GM19452 (cell line): ENCODE results near the gene EPHA8.

Experiments
- ATAC-seq: cut with Tn5 transposase; IDR thresholded peaks from one replicate; pipeline ENCODE4 v1.9.1; 2021; ENCODE audit not compliant: unreplicated experiment

Gene EPHA8

GRCh38 chr1:22563671-22564602 is 648 bp downstream of the EPHA8 start:
- ATAC-seq = no peak

DNA sequence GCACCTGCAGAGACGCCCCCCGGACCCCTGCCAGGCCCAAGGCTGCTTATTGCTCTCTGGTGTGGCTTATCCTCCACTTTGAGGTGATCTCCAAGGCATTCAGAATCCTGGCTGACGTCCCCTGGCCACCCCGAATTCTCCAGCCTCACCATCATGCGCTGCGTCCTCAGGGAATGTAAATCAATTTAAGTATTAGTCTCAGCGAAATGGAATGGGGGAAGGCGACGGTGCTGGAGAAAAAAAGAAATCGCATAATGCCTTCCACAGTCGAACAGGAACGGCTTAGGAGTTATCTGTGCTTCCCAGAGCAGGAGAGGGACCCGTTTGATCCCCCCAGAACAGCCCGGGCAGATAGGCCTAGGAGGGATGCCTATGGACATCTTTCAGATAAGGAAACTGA is 2.9 kb downstream of the EPHA8 start:
- no peak for ATAC-seq

GRCh38 chr1:22567197-22567596 is 3.9 kb downstream of the EPHA8 start:
- ATAC-seq = no peak

GRCh38 chr1:22567994-22568393 is 4.7 kb downstream of the EPHA8 start:
- no peak for ATAC-seq

GRCh38 chr1:22569269-22569668 is 6.0 kb downstream of the EPHA8 start:
- ATAC-seq = no peak

- ATAC-seq = no peak
Measured at GRCh38 chr1:22570140-22570909, 7.0 kb downstream of the EPHA8 start.

DNA sequence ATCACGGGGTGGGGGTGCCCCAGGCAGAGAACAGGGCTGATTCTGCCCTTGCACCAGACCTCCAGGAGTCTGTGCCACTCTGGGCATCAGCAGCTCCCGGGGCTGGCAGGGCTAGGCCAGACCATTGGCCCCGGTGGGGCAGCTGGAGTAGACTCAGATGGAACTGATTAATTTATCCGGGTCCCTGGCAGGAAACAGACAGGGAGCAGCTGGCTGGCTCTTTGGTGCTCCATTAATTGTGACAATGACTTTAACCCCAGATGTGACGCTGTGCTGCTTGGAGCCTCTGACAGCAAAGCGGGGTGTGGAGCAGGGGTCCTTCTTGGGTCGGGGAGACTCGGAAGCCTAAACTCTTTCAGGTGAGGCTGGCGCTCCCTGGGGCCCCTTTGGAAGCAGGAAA is 9.5 kb downstream of the EPHA8 start:
- ATAC-seq = no peak

DNA sequence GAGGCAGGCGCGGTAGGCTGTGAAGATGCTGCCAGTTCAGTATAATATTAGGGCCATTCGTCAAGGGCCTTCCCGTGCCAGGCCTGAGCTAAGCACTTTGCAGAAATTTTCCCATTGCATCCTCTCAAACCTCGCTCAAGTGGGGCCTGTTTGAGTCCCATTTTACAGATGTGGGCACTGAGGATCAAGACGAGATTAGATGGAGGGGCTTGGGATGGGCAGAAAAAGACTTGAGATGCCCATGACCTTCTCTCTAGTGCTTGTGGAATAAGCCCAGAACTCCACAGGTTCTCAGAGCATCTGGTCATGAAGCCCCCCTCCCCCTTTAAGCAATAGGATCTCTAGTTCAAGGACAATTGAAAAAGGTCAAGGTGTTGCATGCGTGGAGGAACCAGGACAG is 9.9 kb downstream of the EPHA8 start:
- no peak for ATAC-seq

- ATAC-seq = no peak
Measured at GRCh38 chr1:22575532-22576149, 12.4 kb downstream of the EPHA8 start.

DNA sequence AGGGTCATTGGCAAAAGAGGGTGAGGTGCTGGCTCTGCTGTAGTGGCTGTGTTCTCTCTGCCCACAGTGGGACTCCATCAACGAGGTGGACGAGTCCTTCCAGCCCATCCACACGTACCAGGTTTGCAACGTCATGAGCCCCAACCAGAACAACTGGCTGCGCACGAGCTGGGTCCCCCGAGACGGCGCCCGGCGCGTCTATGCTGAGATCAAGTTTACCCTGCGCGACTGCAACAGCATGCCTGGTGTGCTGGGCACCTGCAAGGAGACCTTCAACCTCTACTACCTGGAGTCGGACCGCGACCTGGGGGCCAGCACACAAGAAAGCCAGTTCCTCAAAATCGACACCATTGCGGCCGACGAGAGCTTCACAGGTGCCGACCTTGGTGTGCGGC is 12.9 kb downstream of the EPHA8 start:
- ATAC-seq = no peak

GRCh38 chr1:22576617-22577016 is 13.3 kb downstream of the EPHA8 start:
- ATAC-seq = no peak

DNA sequence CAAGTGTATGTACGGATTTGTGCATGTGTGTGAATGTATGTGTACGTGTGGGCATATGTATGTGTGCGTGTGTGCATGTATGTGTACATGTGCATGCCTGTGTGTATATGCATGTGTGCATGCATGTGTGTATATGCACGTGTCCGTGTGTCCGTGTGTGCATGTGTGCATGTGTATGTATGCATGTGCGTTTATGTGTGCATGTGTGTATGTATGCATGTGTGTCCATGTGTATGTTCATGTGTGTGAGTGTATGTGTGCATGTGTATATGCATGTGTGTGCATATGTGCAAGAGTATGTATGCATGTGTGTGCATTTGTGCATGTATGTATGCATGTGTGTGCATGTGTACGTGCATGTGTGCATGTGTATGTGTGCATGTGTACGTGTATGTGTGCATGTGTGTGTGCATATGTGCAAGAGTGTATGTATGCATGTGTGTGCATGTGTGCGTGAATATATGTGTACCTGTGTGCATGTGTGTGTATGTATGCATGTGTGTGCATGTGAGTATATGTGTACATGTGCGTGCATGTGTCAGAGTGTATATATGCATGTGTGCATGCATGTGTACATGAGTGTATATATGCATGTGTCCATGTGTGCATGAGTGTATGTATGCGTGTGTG is 15.6 kb downstream of the EPHA8 start:
- no peak for ATAC-seq

GRCh38 chr1:22579541-22580155 is 16.4 kb downstream of the EPHA8 start:
- ATAC-seq = no peak

DNA sequence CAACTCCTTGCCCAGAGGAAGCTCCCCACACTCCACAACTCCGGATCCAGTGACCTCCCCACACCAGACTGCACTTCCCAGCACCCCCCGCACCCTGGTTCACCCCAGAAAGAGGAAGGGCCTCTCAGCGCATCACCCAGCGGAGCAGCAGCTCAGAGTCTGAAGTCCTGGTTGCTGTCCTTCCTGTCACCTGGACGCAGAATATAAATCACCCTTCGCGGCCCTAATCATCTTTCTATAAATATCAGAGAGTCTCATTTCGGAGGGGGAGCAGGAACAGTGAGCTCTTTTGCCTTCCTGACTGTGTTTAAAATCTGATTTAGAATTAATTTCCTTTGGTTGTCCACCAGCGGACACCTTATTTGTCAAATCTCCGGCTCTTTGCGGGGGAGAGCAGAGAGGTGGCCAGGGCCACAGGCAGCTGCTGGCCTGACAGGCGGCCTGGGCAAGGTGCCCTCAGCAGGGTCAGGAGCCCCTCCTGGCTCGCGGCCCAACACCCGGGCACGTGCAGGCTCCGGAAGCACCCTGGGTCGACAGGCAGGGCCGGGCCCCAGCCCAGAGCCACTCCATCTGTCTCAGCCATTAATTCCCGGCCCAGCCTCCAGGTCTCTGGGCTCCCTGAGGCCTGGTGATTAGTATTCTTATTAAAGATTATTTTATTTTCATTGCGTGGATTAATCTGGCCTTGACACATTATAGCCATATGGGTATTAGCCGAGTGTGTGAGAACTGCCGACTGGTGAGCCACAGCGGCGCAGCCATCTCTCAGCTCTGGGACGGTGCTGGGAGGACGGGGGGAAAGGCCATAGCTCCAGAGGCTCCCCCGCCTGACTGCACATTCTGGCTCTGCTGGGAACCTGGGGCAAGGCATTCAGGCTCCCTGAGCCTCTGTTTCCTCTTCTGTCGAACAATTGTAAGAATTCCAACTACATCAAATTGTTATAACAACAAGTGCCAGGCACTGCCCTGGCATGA is 19.7 kb downstream of the EPHA8 start:
- no peak for ATAC-seq

- ATAC-seq = no peak
Measured at GRCh38 chr1:22584001-22584562, 20.8 kb downstream of the EPHA8 start.

DNA sequence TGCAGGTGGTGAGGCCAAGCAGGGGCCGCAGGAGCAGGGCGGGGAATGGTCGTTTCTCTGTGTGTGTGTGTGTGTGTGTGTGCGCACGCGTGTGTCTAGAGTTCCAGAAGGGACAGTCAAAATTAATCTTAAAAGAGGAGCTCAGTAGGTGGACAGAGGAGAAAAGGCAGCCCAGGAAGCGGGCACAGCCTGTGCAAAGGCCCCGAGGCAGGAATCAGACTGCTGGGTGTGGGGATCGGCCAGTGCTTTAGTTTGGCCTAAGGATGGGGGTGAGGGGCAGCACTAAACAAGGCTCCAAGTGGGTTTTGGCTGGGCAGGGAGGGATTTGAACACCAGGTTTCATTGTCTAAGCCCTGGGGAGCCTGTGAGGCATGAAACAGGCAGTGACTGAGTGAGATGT is 21.7 kb downstream of the EPHA8 start:
- no peak for ATAC-seq

DNA sequence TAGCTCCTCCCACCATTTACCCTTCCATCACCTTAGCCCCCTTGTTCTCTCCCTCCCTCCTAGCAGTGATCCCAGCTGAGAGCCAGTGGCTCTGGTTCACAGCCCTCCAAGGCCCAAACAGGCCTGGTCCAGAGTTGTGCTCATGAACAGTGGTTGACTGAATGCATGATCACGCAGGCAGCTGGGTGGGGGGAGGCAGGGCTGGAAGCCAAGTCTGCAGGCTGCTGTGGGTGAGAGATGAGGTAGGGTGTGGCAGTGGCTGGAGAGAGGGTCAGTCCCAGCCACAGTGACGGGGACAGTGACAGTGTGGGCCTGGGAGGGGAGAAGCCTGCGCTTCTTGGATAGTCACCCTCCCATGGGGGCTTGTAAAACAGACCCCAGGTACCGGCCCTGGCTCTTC is 22.2 kb downstream of the EPHA8 start:
- no peak for ATAC-seq

- ATAC-seq = no peak
Measured at GRCh38 chr1:22586356-22587130, 23.3 kb downstream of the EPHA8 start.

- no peak for ATAC-seq
Measured at GRCh38 chr1:22587247-22587646, 24.0 kb downstream of the EPHA8 start.
